GM13977 (cell line): Measurements from ENCODE around the gene ANGPTL1.

Experiments
- DNase-seq: peaks from one replicate; pipeline ENCODE4 v3.0.0; 2012; ENCODE audit warnings: low spot score
- in situ Hi-C: fragments of 300-500 bp; cut with MboI; formaldehyde crosslinking; loops from one replicate; pipeline ENCODE4 v1.12.0; 2022; ENCODE audit warnings: low sequenced_read_pairs, low pct_unique_long_range_greater_than_20kb, mixed read lengths, inconsistent platforms; ENCODE audit not compliant: unreplicated experiment
- TF ChIP-seq, protein P1 (sequence below): IDR thresholded peaks from 2 replicates; pipeline ENCODE4 v1.5.1; 2012; ENCODE audit warnings: mild to moderate bottlenecking, control low read depth; ENCODE audit not compliant: insufficient read depth; ENCODE audit errors: extremely low read depth, missing control alignments

The ANGPTL1 gene

GRCh38 chr1:178802873-178803272 is 68.0 kb downstream of the ANGPTL1 start:
- in situ Hi-C loops, result no loop called here
- DNase-seq, result no peak
- TF ChIP-seq, protein P1, sequence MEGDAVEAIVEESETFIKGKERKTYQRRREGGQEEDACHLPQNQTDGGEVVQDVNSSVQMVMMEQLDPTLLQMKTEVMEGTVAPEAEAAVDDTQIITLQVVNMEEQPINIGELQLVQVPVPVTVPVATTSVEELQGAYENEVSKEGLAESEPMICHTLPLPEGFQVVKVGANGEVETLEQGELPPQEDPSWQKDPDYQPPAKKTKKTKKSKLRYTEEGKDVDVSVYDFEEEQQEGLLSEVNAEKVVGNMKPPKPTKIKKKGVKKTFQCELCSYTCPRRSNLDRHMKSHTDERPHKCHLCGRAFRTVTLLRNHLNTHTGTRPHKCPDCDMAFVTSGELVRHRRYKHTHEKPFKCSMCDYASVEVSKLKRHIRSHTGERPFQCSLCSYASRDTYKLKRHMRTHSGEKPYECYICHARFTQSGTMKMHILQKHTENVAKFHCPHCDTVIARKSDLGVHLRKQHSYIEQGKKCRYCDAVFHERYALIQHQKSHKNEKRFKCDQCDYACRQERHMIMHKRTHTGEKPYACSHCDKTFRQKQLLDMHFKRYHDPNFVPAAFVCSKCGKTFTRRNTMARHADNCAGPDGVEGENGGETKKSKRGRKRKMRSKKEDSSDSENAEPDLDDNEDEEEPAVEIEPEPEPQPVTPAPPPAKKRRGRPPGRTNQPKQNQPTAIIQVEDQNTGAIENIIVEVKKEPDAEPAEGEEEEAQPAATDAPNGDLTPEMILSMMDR, result no peak
